Measurements from ENCODE around the gene SCFD2. TPM values are rescaled to one million over a fixed set of nuclear protein-coding genes. Genes with fewer than 3 reads are reported as not detected.

The SCFD2 gene
- total and polyA plus RNA-seq, 2 of the 8 experiments (the other 6 are each of a cell fraction or from before 2014, with no cell fraction given): 6.2 to 10.2 TPM

- H2BK20ac ChIP-seq (ENCODE audit: low read length): peak within 1 kb of the TSS; percentile 10; the same call in 1 of the 2 replicates
- peak within 1 kb of the TSS; percentile 39 for H3K4ac ChIP-seq (replicated peaks; ENCODE audit: insufficient read length, low read depth, low read length)
- peak within 1 kb of the TSS; percentile 77 to 97 (median 81) for H3K9ac ChIP-seq (replicated peaks in 1 of 4; ENCODE audit: extremely low read depth in 1 of 4, low read depth in 3 of 4, low read length in 3 of 4)
- H2AFZ ChIP-seq (ENCODE audit: low read length): no peak within 1 kb of the TSS
- WGBS, 2 experiments (ENCODE audit: extremely low coverage in 1 of 2, insufficient coverage in 1 of 2, insufficient read length in 1 of 2, insufficient replicate concordance in 2 of 2, low coverage in 1 of 2, low lambda C conversion rate in 2 of 2, missing lambda C conversion rate in 1 of 2): 2% methylated on average over 59 of the region's 94 CpGs; no CpG with 5 or more reads in 1 of the 2 experiments
- peak within 1 kb of the TSS; percentile 69 for H4K5ac ChIP-seq (ENCODE audit: insufficient read length, low read depth, low read length)
- H3K56ac ChIP-seq (replicated peaks; ENCODE audit: insufficient read length, low read depth, low read length): peak within 1 kb of the TSS; percentile 93
- FAIRE-seq: no peak
- H3K4me2 ChIP-seq (ENCODE audit: insufficient read depth in 1 of 2, low read depth in 2 of 2, low read length in 2 of 2): peak within 1 kb of the TSS; percentile 90 to 91
- ChIA-PET POLR2A (ENCODE audit: partially characterized antibody) (interaction anchor here (0.8 to 11.0 kb wide), 28 partner anchors 8 to 149 kb away, joined by 3 to 165 read pairs (median 5); partner anchors contain the start of gene ERVMER34-1), CTCF (ENCODE audit: partially characterized antibody) (interaction anchor here (0.6 to 2.3 kb wide), 7 partner anchors 12 to 148 kb away, joined by 3 to 6 read pairs (median 4); no protein-coding TSS in a partner anchor)
- no peak within 1 kb of the TSS for H3K23ac ChIP-seq (ENCODE audit: insufficient read length)
- H4K91ac ChIP-seq (replicated peaks; ENCODE audit: insufficient read length, low read length): peak within 1 kb of the TSS; percentile 62
- peaks cover 8% of the 10 kb centered on the region; the same call in 1 of the 2 replicates for H3K79me1 ChIP-seq (ENCODE audit: low read depth, low read length)
- H3K4me1 ChIP-seq (replicated peaks in 1 of 4; ENCODE audit: control insufficient read depth in 3 of 4, insufficient read depth in 4 of 4, low read length in 3 of 4): peaks cover 10 to 31% (median 11%) of the 10 kb centered on the region in 4 experiments
- peak within 1 kb of the TSS; percentile 93 for H4K8ac ChIP-seq (ENCODE audit: extremely low read depth, insufficient read depth, low read length)
- no peak within 1 kb of the TSS; the same call in 1 of the 2 replicates for H2BK15ac ChIP-seq (ENCODE audit: low read length)
- peak within 1 kb of the TSS; percentile 92 for H3K18ac ChIP-seq (ENCODE audit: extremely low read depth, low read length)
- peaks cover 10 to 13% of the 10 kb centered on the region in 2 experiments; a peak in 3 of 4 replicates for H3K9me3 ChIP-seq (ENCODE audit: insufficient read depth in 2 of 2, low read depth in 1 of 2, low read length in 1 of 2)
- DNase-seq (ENCODE audit: low read depth in 1 of 2, low spot score in 2 of 2): peak in 1 of 2 experiments; percentile 92
- peaks cover 8 to 32% of the 10 kb centered on the region in 2 experiments for H3K79me2 ChIP-seq (ENCODE audit: control insufficient read depth in 1 of 2, insufficient read depth in 2 of 2, low read length in 2 of 2)
- peaks cover 6% of the 10 kb centered on the region; the same call in 1 of the 2 replicates for H3K23me2 ChIP-seq (ENCODE audit: low read depth, low read length)
- peak within 1 kb of the TSS; percentile 56 for H2BK12ac ChIP-seq (ENCODE audit: low read depth, low read length)
- H3K4me3 ChIP-seq (ENCODE audit: extremely low read depth in 1 of 4, insufficient read depth in 2 of 4, low read depth in 3 of 4, low read length in 4 of 4): peak within 1 kb of the TSS; percentile 79 to 97 (median 88)
- H3K27me3 ChIP-seq (replicated peaks in 1 of 4; ENCODE audit: control insufficient read depth in 3 of 4, extremely low read depth in 1 of 4, insufficient read depth in 3 of 4, low read length in 3 of 4): no peaks in the 10 kb centered on the region; a peak in 1 of 7 replicates
- H2BK5ac ChIP-seq (ENCODE audit: low read depth, low read length): peak within 1 kb of the TSS; percentile 89
- peaks cover 14 to 19% of the 10 kb centered on the region in 2 experiments for H4K20me1 ChIP-seq (replicated peaks in 1 of 2; ENCODE audit: control insufficient read depth in 1 of 2, insufficient read depth in 2 of 2, low read length in 2 of 2)
- H3K27ac ChIP-seq (ENCODE audit: low read depth, low read length): peak within 1 kb of the TSS; percentile 83
- H2AK5ac ChIP-seq (ENCODE audit: low read depth, low read length): 0 out of 2 replicates have a peak within 1 kb of the TSS, but pooled peaks have one; percentile 41
- no peak within 1 kb of the TSS for H2BK120ac ChIP-seq (replicated peaks; ENCODE audit: low read depth, low read length)
- peak within 1 kb of the TSS; percentile 82 for H3K14ac ChIP-seq (ENCODE audit: insufficient read length)
- peaks cover 16 to 40% (median 32%) of the 10 kb centered on the region in 4 experiments for H3K36me3 ChIP-seq (ENCODE audit: control insufficient read depth in 2 of 4, insufficient read depth in 4 of 4, low read length in 3 of 4)
- TF ChIP-seq TAF7 (optimal IDR thresholded peaks at IDR 0.05; ENCODE audit: borderline replicate concordance, low read depth, low read length) (peak; percentile 94), SIRT6 (IDR thresholded peaks at IDR 0.05; ENCODE audit: low read length) (no peak), RFX5 (IDR thresholded peaks at IDR 0.05; ENCODE audit: borderline replicate concordance, low read depth, low read length) (no peak), SAP30 (IDR thresholded peaks at IDR 0.05; ENCODE audit: insufficient read depth, insufficient replicate concordance, low read length) (no peak), ZNF274 (IDR thresholded peaks at IDR 0.05; ENCODE audit: borderline replicate concordance, extremely low read depth, low read length) (no peak), KDM5A (IDR thresholded peaks at IDR 0.05; ENCODE audit: low read length) (no peak), TAF1 (IDR thresholded peaks at IDR 0.05; ENCODE audit: low read depth, low read length) (peak; percentile 98), SP4 (IDR thresholded peaks at IDR 0.05; ENCODE audit: low read length) (no peak), SP1 (IDR thresholded peaks at IDR 0.05; ENCODE audit: low read depth, low read length) (peak; percentile 68), JUND (IDR thresholded peaks at IDR 0.05; ENCODE audit: low read length) (no peak), RBBP5 (IDR thresholded peaks at IDR 0.05; ENCODE audit: borderline replicate concordance, low read depth, low read length) (no peak; the same call in 1 of the 2 replicates), EZH2 (IDR thresholded peaks at IDR 0.05; ENCODE audit: low read depth, low read length, severe bottlenecking) (no peak)
These were observed 503.8 kb downstream of the SCFD2 start, which contains the start of gene RASL11B for GRCh38 chr4:52861879-52862616. Gene RASL11B (plus strand): TSS chr4:52862317. CDS start chr4:52862508, 191 bp downstream.

Data from H1 (cell line).